Activated B cell treated with CpG ODN at 0.5 μM for 24 hours (primary cell): ENCODE data around the gene EIPR1. TPM values are rescaled to one million over a fixed set of nuclear protein-coding genes. Genes with fewer than 3 reads are reported as not detected.

Source experiments
- ATAC-seq: fragments of 200-7000 bp; cut with Tn5 transposase; one replicate; pipeline ENCODE4 v1.10.0; 2021; ENCODE audit warnings: low read depth, mild to moderate bottlenecking, moderate library complexity
- CTCF ChIA-PET: fragments of 350-600 bp; sonication (Branson Sonifier 250); formaldehyde crosslinking; loops from one replicate; lab custom pipeline; 2021; ENCODE audit warnings: antibody characterized with exemption; lab: Charles Lee
- POLR2A ChIA-PET: fragments of 350-600 bp; sonication (Branson Sonifier 250); formaldehyde crosslinking; loops from one replicate; lab custom pipeline; 2021; ENCODE audit warnings: antibody characterized with exemption; lab: Charles Lee
- DNase-seq: peaks from one replicate; pipeline ENCODE4 v3.0.0; 2022
- H3K27ac Mint-ChIP-seq: one replicate; pipeline ENCODE4 v1.8.0; 2020; ENCODE audit warnings: mixed read lengths
- H3K27me3 Mint-ChIP-seq: one replicate; pipeline ENCODE4 v1.8.0; 2021; ENCODE audit warnings: mixed read lengths
- H3K36me3 Mint-ChIP-seq: one replicate; pipeline ENCODE4 v1.8.0; 2021; ENCODE audit warnings: low read depth, mixed read lengths
- H3K4me1 Mint-ChIP-seq: one replicate; pipeline ENCODE4 v1.8.0; 2021; ENCODE audit warnings: mixed read lengths
- H3K4me3 Mint-ChIP-seq: one replicate; pipeline ENCODE4 v1.8.0; 2020; ENCODE audit warnings: mild to moderate bottlenecking, mixed read lengths
- H3K9me3 Mint-ChIP-seq: one replicate; pipeline ENCODE4 v1.8.0; 2020; ENCODE audit warnings: mixed read lengths
- CTCF ChIP-seq: fragments of 200-600 bp; IDR thresholded peaks from one replicate; pipeline ENCODE4 v1.8.0; 2022; ENCODE audit warnings: antibody characterized with exemption, mild to moderate bottlenecking
- intact Hi-C: fragments of 100-400 bp; cut with micrococcal nuclease; formaldehyde crosslinking; loops from one replicate; pipeline ENCODE4 v1.15.1; 2024
- total RNA-seq: library from RNA; stranded (reverse); gene quantifications from 2 replicates; pipeline ENCODE4 v1.2.3, GENCODE V29; 2022

Gene EIPR1
- total RNA-seq, 1 donor from 2014 or later: 36.3 TPM

DNA sequence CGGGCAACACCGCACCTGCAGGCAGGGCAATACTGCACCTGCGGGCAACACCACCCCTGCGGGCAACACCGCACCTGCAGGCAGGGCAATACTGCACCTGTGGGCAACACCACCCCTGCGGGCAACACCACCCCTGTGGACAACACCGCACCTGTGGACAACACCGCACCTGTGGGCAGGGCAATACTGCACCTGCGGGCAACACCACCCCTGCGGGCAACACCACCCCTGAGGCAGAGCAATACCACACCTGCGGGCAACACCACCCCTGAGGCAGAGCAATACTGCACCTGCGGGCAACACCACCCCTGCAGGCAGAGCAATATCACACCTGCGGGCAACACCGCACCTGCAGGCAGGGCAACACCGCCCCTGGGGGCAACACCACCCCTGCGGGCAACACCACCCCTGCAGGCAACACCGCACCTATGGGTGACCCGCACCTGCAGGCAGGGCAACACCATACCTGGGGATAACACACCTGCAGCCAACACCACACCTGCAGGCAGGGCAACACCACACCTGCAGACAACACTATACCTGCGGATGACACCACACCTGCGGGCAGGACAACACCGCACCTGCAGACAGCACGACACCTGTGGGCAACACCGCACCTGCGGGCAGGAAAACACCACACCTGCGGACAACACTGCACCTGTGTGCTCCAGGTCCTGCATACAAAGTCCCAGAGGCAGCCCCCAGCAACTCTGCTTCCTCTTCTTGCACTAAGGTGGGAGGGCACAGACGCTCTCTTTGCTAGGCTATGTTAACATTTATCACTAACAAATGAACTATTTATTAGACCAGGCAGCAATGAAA lies 57.7 kb downstream of the EIPR1 start:
- H3K27ac Mint-ChIP-seq: no peak overlapping the region
- no peak for DNase-seq
- no peak for ATAC-seq
- H3K4me3 Mint-ChIP-seq: no peak overlapping the region
- intact Hi-C loops: no loop called here
- H3K9me3 Mint-ChIP-seq: no peaks in the 10 kb centered on the region
- peaks cover 54% of the 10 kb centered on the region for H3K36me3 Mint-ChIP-seq
- no peaks in the 10 kb centered on the region for H3K27me3 Mint-ChIP-seq
- CTCF ChIA-PET: no interaction called here
- H3K4me1 Mint-ChIP-seq: no peaks in the 10 kb centered on the region
- no peak for TF ChIP-seq CTCF
- POLR2A ChIA-PET: no interaction called here

GRCh38 chr2:3319134-3319533 lies 58.5 kb downstream of the EIPR1 start:
- ChIA-PET POLR2A (no interaction called here), CTCF (no interaction called here)
- DNase-seq (no peak), ATAC-seq (no peak)
- Mint-ChIP-seq H3K27me3 (no peaks in the 10 kb centered on the region), H3K27ac (no peak overlapping the region), H3K9me3 (no peaks in the 10 kb centered on the region), H3K4me1 (no peaks in the 10 kb centered on the region), H3K4me3 (no peak overlapping the region), H3K36me3 (peaks cover 52% of the 10 kb centered on the region)
- no peak for TF ChIP-seq CTCF
- intact Hi-C loops: no loop called here

DNA sequence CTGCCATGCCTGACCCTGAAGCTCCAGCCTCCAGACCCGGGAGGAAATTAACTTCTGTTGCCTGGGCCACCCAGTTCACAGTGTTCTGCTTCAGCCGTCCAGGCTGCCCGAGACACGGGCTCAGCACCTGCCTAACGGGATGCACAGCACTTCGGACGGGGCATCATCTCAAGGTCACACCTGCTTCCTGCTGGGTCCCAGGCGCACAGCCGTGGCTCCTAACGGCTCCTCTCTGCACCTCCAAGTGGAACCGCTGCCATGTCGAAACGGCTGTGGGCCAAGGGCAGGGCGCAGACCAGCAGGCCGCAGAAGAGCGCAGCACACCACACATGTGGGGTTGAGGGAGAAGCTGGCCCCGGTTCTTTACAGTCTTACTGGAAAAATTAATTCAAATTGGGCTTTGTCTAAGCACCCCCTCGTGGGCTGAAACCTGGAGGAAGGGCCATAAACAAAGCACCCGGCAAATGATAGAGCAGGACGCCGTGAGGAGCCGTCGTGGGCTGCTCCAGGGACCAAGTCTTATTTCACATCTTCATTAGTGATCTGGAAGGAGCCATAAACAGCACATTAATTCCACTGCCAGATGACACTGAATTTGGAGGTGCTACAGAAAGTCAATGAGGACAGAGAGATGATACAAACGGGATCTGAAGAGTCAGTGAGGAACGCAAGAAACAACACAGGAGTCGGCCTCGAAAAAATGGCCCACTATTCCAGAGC lies 59.6 kb downstream of the EIPR1 start:
- no peak overlapping the region for H3K27ac Mint-ChIP-seq
- intact Hi-C loops: no loop called here
- no peaks in the 10 kb centered on the region for H3K4me1 Mint-ChIP-seq
- DNase-seq: no peak
- no peak overlapping the region for H3K4me3 Mint-ChIP-seq
- no peak for ATAC-seq
- no peaks in the 10 kb centered on the region for H3K9me3 Mint-ChIP-seq
- no peak for TF ChIP-seq CTCF
- H3K27me3 Mint-ChIP-seq: no peaks in the 10 kb centered on the region
- ChIA-PET CTCF (no interaction called here), POLR2A (no interaction called here)
- H3K36me3 Mint-ChIP-seq: peaks cover 43% of the 10 kb centered on the region

GRCh38 chr2:3317277-3317685 lies 60.3 kb downstream of the EIPR1 start:
- intact Hi-C loops: no loop called here
- Mint-ChIP-seq H3K36me3 (peaks cover 41% of the 10 kb centered on the region), H3K4me3 (no peak overlapping the region), H3K4me1 (no peaks in the 10 kb centered on the region), H3K27me3 (no peaks in the 10 kb centered on the region), H3K27ac (no peak overlapping the region), H3K9me3 (no peaks in the 10 kb centered on the region)
- CTCF ChIA-PET: no interaction called here
- POLR2A ChIA-PET: no interaction called here
- no peak for ATAC-seq
- DNase-seq: no peak
- TF ChIP-seq CTCF: no peak

DNA sequence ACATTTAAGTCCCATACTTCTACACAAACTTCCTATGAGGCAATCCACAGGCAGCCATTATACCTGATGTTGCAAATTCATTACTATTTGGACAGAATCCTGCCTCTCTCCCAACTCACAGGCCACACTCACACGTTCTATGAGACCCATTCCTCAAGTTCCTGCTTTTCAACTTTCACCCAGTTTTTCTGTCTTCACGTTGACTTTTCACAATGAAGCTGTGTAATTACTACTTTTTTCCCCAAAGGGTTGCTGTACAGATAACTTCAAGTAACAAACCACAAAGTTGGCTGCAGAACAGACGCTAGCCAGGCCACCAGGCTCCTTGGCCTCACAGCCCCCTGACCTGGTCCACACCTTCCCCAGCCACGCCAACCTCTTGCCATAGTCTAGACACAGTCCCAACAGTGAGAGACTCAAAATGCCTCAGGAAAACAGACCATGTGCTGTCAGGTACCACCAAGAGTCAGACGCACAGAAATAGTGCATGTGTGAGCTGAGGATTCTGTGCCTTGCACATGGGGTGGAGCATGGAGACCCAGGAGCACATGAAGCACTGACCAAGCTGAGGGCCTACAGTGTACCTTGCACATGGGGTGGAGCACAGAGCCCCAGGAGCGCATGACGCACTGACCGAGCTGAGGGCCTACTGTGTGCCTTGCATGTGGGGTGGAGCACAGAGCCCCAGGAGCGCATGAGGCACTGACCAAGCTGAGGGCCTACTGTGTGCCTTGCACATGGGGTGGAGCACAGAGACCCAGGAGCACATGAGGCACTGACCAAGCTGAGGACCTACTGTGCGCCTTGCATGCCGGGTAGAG lies 61.0 kb downstream of the EIPR1 start:
- no peaks in the 10 kb centered on the region for H3K9me3 Mint-ChIP-seq
- no peak overlapping the region for H3K27ac Mint-ChIP-seq
- peaks cover 35% of the 10 kb centered on the region for H3K36me3 Mint-ChIP-seq
- DNase-seq: no peak
- ATAC-seq: no peak
- H3K4me3 Mint-ChIP-seq: no peak overlapping the region
- ChIA-PET CTCF (no interaction called here), POLR2A (no interaction called here)
- H3K27me3 Mint-ChIP-seq: no peaks in the 10 kb centered on the region
- H3K4me1 Mint-ChIP-seq: no peaks in the 10 kb centered on the region
- no peak for TF ChIP-seq CTCF
- intact Hi-C loops: no loop called here
